ENCODE results near the gene CALCOCO1.

CALCOCO1 gene

DNA sequence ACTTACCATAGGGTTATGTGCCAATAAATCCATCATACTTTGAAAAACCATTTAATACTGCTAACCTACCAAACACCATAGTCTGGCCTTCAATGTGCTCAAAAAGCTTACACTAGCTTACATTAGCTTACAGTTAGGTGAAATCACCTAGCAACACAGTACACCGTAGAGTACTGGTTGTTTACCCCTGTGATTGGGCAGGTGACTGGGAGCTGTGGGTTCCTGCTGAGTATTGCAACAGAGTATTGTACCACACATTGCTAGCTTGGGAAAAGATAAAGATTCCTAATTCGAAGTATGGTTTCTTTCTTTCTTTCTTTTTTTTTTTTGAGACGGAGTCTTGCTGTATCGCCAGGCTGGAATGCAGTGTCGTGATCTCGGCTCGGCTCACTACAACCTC is 56.9 kb downstream of the CALCOCO1 start:
- Histone ChIP-seq H4K20me1 (ENCODE audit: insufficient read depth, low read length) (no peaks in the 10 kb centered on the region), H3K79me2 (ENCODE audit: low read length) (peaks cover 24% of the 10 kb centered on the region), H3K9me3 (ENCODE audit: insufficient read depth, low read length) (no peaks in the 10 kb centered on the region), H3K36me3 (replicated peaks; ENCODE audit: low read depth, low read length) (peaks cover 64% of the 10 kb centered on the region), H3K27ac (ENCODE audit: low read length) (no peak overlapping the region), H3K27me3 (ENCODE audit: low read depth, low read length) (no peaks in the 10 kb centered on the region), H3K4me3 (ENCODE audit: low read length) (no peak overlapping the region), H3K9ac (ENCODE audit: low read length) (no peak overlapping the region), H2AFZ (ENCODE audit: low read depth, low read length) (no peak overlapping the region), H3K4me1 (ENCODE audit: low read length) (peaks cover 8% of the 10 kb centered on the region), H3K4me2 (ENCODE audit: low read length) (no peak overlapping the region)
- no peak for TF ChIP-seq EZH2phosphoT487 (IDR thresholded peaks at IDR 0.05; ENCODE audit: low read depth)
- TF ChIP-seq, protein P1, sequence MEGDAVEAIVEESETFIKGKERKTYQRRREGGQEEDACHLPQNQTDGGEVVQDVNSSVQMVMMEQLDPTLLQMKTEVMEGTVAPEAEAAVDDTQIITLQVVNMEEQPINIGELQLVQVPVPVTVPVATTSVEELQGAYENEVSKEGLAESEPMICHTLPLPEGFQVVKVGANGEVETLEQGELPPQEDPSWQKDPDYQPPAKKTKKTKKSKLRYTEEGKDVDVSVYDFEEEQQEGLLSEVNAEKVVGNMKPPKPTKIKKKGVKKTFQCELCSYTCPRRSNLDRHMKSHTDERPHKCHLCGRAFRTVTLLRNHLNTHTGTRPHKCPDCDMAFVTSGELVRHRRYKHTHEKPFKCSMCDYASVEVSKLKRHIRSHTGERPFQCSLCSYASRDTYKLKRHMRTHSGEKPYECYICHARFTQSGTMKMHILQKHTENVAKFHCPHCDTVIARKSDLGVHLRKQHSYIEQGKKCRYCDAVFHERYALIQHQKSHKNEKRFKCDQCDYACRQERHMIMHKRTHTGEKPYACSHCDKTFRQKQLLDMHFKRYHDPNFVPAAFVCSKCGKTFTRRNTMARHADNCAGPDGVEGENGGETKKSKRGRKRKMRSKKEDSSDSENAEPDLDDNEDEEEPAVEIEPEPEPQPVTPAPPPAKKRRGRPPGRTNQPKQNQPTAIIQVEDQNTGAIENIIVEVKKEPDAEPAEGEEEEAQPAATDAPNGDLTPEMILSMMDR (IDR thresholded peaks at IDR 0.05; ENCODE audit: low read depth, low read length), result no peak

DNA sequence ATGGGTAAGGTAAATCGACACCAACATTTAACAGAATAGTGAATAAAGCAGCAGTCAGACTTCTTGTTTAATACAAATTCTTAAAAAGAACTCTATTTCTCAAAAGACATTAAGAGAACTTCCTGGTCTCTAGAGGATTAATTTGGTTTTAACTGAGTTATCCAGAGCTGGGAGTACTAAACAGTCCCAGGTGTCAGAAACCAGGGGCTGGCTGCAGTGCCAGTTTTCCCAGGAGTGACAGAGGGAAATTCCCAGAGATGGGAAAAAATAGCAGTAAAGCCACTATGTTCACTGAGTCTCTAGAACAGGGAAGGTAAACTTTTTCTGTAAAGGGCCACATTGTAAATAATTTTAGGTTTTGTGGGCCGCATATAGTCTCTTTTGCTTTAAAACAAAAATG is 60.2 kb downstream of the CALCOCO1 start:
- Histone ChIP-seq H4K20me1 (ENCODE audit: insufficient read depth, low read length) (no peaks in the 10 kb centered on the region), H3K9me3 (ENCODE audit: insufficient read depth, low read length) (no peaks in the 10 kb centered on the region), H2AFZ (ENCODE audit: low read depth, low read length) (no peak overlapping the region), H3K9ac (ENCODE audit: low read length) (no peak overlapping the region), H3K27me3 (ENCODE audit: low read depth, low read length) (no peaks in the 10 kb centered on the region), H3K27ac (ENCODE audit: low read length) (no peak overlapping the region), H3K4me2 (ENCODE audit: low read length) (no peak overlapping the region), H3K36me3 (replicated peaks; ENCODE audit: low read depth, low read length) (peaks cover 50% of the 10 kb centered on the region), H3K4me3 (ENCODE audit: low read length) (no peak overlapping the region), H3K79me2 (ENCODE audit: low read length) (no peaks in the 10 kb centered on the region; the same call in 1 of the 2 replicates), H3K4me1 (ENCODE audit: low read length) (no peaks in the 10 kb centered on the region)
- TF ChIP-seq, protein P1 (IDR thresholded peaks at IDR 0.05; ENCODE audit: low read depth, low read length), result no peak
- TF ChIP-seq EZH2phosphoT487 (IDR thresholded peaks at IDR 0.05; ENCODE audit: low read depth), result no peak

DNA sequence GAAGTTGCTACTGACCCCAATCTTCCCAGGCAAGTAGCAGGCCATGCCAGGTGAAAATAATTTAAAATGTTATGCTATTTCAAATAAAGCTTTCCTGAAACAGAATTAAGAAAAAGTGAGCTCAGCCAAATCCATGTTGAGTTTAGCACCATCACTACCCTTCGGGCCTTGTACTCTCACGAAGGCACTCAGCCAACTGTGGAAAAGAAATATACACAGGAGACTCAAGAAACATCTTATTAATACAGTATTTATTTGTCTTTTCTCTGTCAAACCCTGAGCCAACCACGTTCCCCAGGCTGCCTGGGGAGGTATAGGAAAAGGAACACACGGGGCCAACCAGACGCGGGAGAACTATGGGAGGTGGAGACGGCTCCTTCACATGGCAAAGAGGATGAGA is 62.3 kb downstream of the CALCOCO1 start:
- peaks cover 36% of the 10 kb centered on the region for H3K36me3 ChIP-seq (replicated peaks; ENCODE audit: low read depth, low read length)
- H3K27ac ChIP-seq (ENCODE audit: low read length), result no peak overlapping the region
- no peaks in the 10 kb centered on the region for H3K79me2 ChIP-seq (ENCODE audit: low read length)
- H3K27me3 ChIP-seq (ENCODE audit: low read depth, low read length), result no peaks in the 10 kb centered on the region
- TF ChIP-seq, protein P1 (IDR thresholded peaks at IDR 0.05; ENCODE audit: low read depth, low read length), result no peak
- no peak for TF ChIP-seq EZH2phosphoT487 (IDR thresholded peaks at IDR 0.05; ENCODE audit: low read depth)
- H3K4me1 ChIP-seq (ENCODE audit: low read length), result no peaks in the 10 kb centered on the region
- H2AFZ ChIP-seq (ENCODE audit: low read depth, low read length), result no peak overlapping the region
- no peak overlapping the region for H3K4me2 ChIP-seq (ENCODE audit: low read length)
- no peaks in the 10 kb centered on the region for H4K20me1 ChIP-seq (ENCODE audit: insufficient read depth, low read length)
- H3K9me3 ChIP-seq (ENCODE audit: insufficient read depth, low read length), result no peaks in the 10 kb centered on the region
- H3K9ac ChIP-seq (ENCODE audit: low read length), result no peak overlapping the region
- H3K4me3 ChIP-seq (ENCODE audit: low read length), result no peak overlapping the region

DNA sequence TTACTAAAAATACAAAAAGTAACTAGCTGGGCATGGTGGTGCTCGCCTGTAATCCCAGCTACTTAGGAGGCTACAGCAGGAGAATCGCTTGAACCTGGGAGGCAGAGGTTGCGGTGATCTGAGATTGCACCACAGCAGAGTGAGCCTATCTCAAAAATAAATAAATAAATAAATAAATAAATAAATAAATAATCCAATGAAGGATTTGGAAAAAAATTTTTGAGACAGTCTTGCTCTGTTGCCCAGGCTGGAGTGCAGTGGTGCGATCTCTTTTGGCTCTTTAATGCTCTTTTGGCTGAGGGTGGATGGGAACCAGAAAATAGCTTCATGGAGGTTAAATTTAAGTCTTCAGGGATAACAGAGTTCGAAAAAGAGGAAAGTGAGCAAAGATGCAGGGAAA is 63.1 kb downstream of the CALCOCO1 start:
- Histone ChIP-seq H3K36me3 (replicated peaks; ENCODE audit: low read depth, low read length) (peaks cover 28% of the 10 kb centered on the region), H3K4me3 (ENCODE audit: low read length) (no peak overlapping the region), H3K9me3 (ENCODE audit: insufficient read depth, low read length) (no peaks in the 10 kb centered on the region), H3K4me2 (ENCODE audit: low read length) (no peak overlapping the region), H3K27me3 (ENCODE audit: low read depth, low read length) (no peaks in the 10 kb centered on the region), H3K27ac (ENCODE audit: low read length) (no peak overlapping the region), H2AFZ (ENCODE audit: low read depth, low read length) (no peak overlapping the region), H3K79me2 (ENCODE audit: low read length) (no peaks in the 10 kb centered on the region), H4K20me1 (ENCODE audit: insufficient read depth, low read length) (no peaks in the 10 kb centered on the region), H3K4me1 (ENCODE audit: low read length) (no peaks in the 10 kb centered on the region), H3K9ac (ENCODE audit: low read length) (no peak overlapping the region)
- TF ChIP-seq, protein P1 (IDR thresholded peaks at IDR 0.05; ENCODE audit: low read depth, low read length), result no peak
- no peak for TF ChIP-seq EZH2phosphoT487 (IDR thresholded peaks at IDR 0.05; ENCODE audit: low read depth)

All from OCI-LY3 (cell line).